Suprapubic skin (tissue), 4 donors: Measurements from ENCODE around the gene ATXN7.

ENCODE experiments used
- CTCF ChIP-seq, 2 donors: fragments of 200-600 bp in 1 of 2; fragments of 450-650 bp in 1 of 2; sonication (generic) in 1 of 2; IDR thresholded peaks; one replicate each; pipeline ENCODE4 v1.5.1; 2016 to 2019; ENCODE audit warnings: antibody characterized with exemption in 2 of 2, mild to moderate bottlenecking in 1 of 2, moderate library complexity in 1 of 2
- EP300 ChIP-seq: sonication (generic); formaldehyde crosslinking; IDR thresholded peaks from one replicate; pipeline ENCODE4 v1.6.1; 2017; ENCODE audit warnings: antibody characterized with exemption
- POLR2A ChIP-seq, 2 donors: fragments of 450-650 bp; IDR thresholded peaks; one replicate each; pipeline ENCODE4 v1.6.1; 2017; ENCODE audit warnings: antibody characterized with exemption in 2 of 2, mild to moderate bottlenecking in 2 of 2, moderate library complexity in 2 of 2
- POLR2AphosphoS5 ChIP-seq, 3 donors: sonication (generic); formaldehyde crosslinking; IDR thresholded peaks; one replicate each; pipeline ENCODE4 v1.6.1; 2017; ENCODE audit warnings: antibody characterized with exemption in 3 of 3

GRCh38 chr3:63864008-63864964 is 619 bp downstream of the ATXN7 start:
- no peak for TF ChIP-seq POLR2A (IDR thresholded peaks at IDR 0.05)
- no peak for TF ChIP-seq CTCF (IDR thresholded peaks at IDR 0.05)
- no peak for TF ChIP-seq EP300
- no peak for TF ChIP-seq POLR2AphosphoS5 (IDR thresholded peaks at IDR 0.05)
